H1 (cell line): ENCODE results near the gene BLTP2. TPM values are rescaled to one million over a fixed set of nuclear protein-coding genes. Genes with fewer than 3 reads are reported as not detected.

Experiments used
- CTCF ChIA-PET: fragments of 300-600 bp; sonication (Branson Sonifier 250); formaldehyde crosslinking; loops from one replicate; lab custom pipeline; 2021; ENCODE audit not compliant: partially characterized antibody; lab: Charles Lee
- POLR2A ChIA-PET: fragments of 300-600 bp; sonication (Branson Sonifier 250); formaldehyde crosslinking; loops from one replicate; lab custom pipeline; 2021; ENCODE audit warnings: inconsistent platforms; ENCODE audit not compliant: partially characterized antibody; lab: Charles Lee
- DNase-seq, 2 experiments: peaks; one replicate each; pipeline versions ENCODE4 v3.0.0 to v3.0.0-alpha.2; 2010 to 2022; ENCODE audit warnings: low spot score in 2 of 2, low read depth in 1 of 2, mixed read lengths in 1 of 2
- FAIRE-seq: peaks from 2 replicates; lab custom pipeline; 2011; peaks lifted over from hg19 to GRCh38; lab: Jason Lieb, UNC
- H2AFZ ChIP-seq: 2 replicates; pipeline ENCODE4 v1.8.1; 2012; ENCODE audit warnings: low read length, inconsistent platforms
- H2AK5ac ChIP-seq: 2 replicates; pipeline ENCODE4 v1.6.1; 2013; ENCODE audit warnings: low read depth, low read length
- H2BK120ac ChIP-seq: replicated peaks from 2 replicates; pipeline ENCODE3; 2013; ENCODE audit warnings: low read depth, low read length, inconsistent platforms
- H2BK12ac ChIP-seq: 2 replicates; pipeline ENCODE4 v1.6.1; 2013; ENCODE audit warnings: low read depth, low read length
- H2BK15ac ChIP-seq: 2 replicates; pipeline ENCODE4 v1.6.1; 2013; ENCODE audit warnings: low read length
- H2BK20ac ChIP-seq: 2 replicates; pipeline ENCODE4 v1.6.1; 2013; ENCODE audit warnings: low read length
- H2BK5ac ChIP-seq: 2 replicates; pipeline ENCODE4 v1.6.1; 2013; ENCODE audit warnings: low read depth, low read length
- H3K14ac ChIP-seq: 2 replicates; pipeline ENCODE4 v1.6.1; 2013; ENCODE audit warnings: inconsistent platforms; ENCODE audit not compliant: insufficient read length
- H3K18ac ChIP-seq: 2 replicates; pipeline ENCODE4 v1.6.1; 2013; ENCODE audit warnings: low read length; ENCODE audit errors: extremely low read depth
- H3K23ac ChIP-seq: 2 replicates; pipeline ENCODE4 v1.6.1; 2013; ENCODE audit warnings: inconsistent platforms; ENCODE audit not compliant: insufficient read length
- H3K23me2 ChIP-seq: 2 replicates; pipeline ENCODE4 v1.6.1; 2013; ENCODE audit warnings: low read depth, low read length
- H3K27ac ChIP-seq: 2 replicates; pipeline ENCODE4 v1.6.1; 2011; ENCODE audit warnings: low read depth, low read length, inconsistent platforms
- H3K27me3 ChIP-seq, 4 experiments: replicated peaks in 1 of 4; 1 replicate in 1 of 4; 2 replicates in 3 of 4; pipeline versions ENCODE4 v1.6.1 to v1.8.1; 2011 to 2013; ENCODE audit warnings: low read length in 3 of 4, mild to moderate bottlenecking in 3 of 4, inconsistent platforms in 2 of 4, mixed read lengths in 2 of 4, moderate library complexity in 1 of 4; ENCODE audit not compliant: control insufficient read depth in 3 of 4, insufficient read depth in 3 of 4; ENCODE audit errors: extremely low read depth in 1 of 4
- H3K36me3 ChIP-seq, 4 experiments: 2 replicates each; pipeline versions ENCODE4 v1.6.1 to v1.8.1; 2011 to 2013; ENCODE audit warnings: mild to moderate bottlenecking in 4 of 4, low read length in 3 of 4, moderate library complexity in 2 of 4, control low read depth in 1 of 4, inconsistent platforms in 1 of 4; ENCODE audit not compliant: insufficient read depth in 4 of 4, control insufficient read depth in 2 of 4
- H3K4ac ChIP-seq: replicated peaks from 2 replicates; pipeline ENCODE3; 2013; ENCODE audit warnings: low read length, low read depth, mixed read lengths, inconsistent platforms; ENCODE audit not compliant: insufficient read length
- H3K4me1 ChIP-seq, 4 experiments: replicated peaks in 1 of 4; 1 replicate in 1 of 4; 2 replicates in 3 of 4; pipeline versions ENCODE4 v1.6.1 to v1.8.1; 2011 to 2013; ENCODE audit warnings: low read length in 3 of 4, inconsistent platforms in 2 of 4, mixed read lengths in 1 of 4; ENCODE audit not compliant: insufficient read depth in 4 of 4, control insufficient read depth in 3 of 4
- H3K4me2 ChIP-seq, 2 experiments: 2 replicates each; pipeline versions ENCODE4 v1.6.1 to v1.8.1; 2011 to 2013; ENCODE audit warnings: low read depth in 2 of 2, low read length in 2 of 2, control low read depth in 1 of 2, inconsistent platforms in 1 of 2, mild to moderate bottlenecking in 1 of 2; ENCODE audit not compliant: insufficient read depth in 1 of 2
- H3K4me3 ChIP-seq, 4 experiments: fragments of 200-600, 300-600 bp in 1 of 4; sonication (generic), shearing (Covaris generic), sonication (Bioruptor Twin) in 1 of 4; 2 replicates each; pipeline versions ENCODE4 v1.5.1 to v1.8.1; 2011 to 2016; ENCODE audit warnings: low read length in 4 of 4, low read depth in 3 of 4, control low read depth in 2 of 4, inconsistent platforms in 2 of 4, mild to moderate bottlenecking in 2 of 4, mixed read lengths in 1 of 4, moderate library complexity in 1 of 4; ENCODE audit not compliant: insufficient read depth in 2 of 4; ENCODE audit errors: extremely low read depth in 1 of 4
- H3K56ac ChIP-seq: replicated peaks from 2 replicates; pipeline ENCODE3; 2013; ENCODE audit warnings: low read depth, mild to moderate bottlenecking, mixed read lengths, low read length, inconsistent platforms; ENCODE audit not compliant: insufficient read length
- H3K79me1 ChIP-seq: 2 replicates; pipeline ENCODE4 v1.6.1; 2013; ENCODE audit warnings: low read depth, low read length, control low read depth
- H3K79me2 ChIP-seq, 2 experiments: 2 replicates each; pipeline versions ENCODE4 v1.6.1 to v1.8.1; 2012 to 2013; ENCODE audit warnings: low read length in 2 of 2, mild to moderate bottlenecking in 2 of 2, inconsistent platforms in 1 of 2; ENCODE audit not compliant: insufficient read depth in 2 of 2, control insufficient read depth in 1 of 2
- H3K9ac ChIP-seq, 4 experiments: replicated peaks in 1 of 4; 1 replicate in 1 of 4; 2 replicates in 3 of 4; pipeline versions ENCODE4 v1.6.1 to v1.8.1; 2011 to 2013; ENCODE audit warnings: low read depth in 3 of 4, low read length in 3 of 4, control low read depth in 2 of 4, mild to moderate bottlenecking in 2 of 4, moderate library complexity in 2 of 4, inconsistent platforms in 1 of 4; ENCODE audit errors: extremely low read depth in 1 of 4
- H3K9me3 ChIP-seq, 2 experiments: 2 replicates each; pipeline versions ENCODE4 v1.6.1 to v1.8.1; 2012 to 2013; ENCODE audit warnings: mild to moderate bottlenecking in 2 of 2, moderate library complexity in 2 of 2, control low read depth in 1 of 2, inconsistent platforms in 1 of 2, low read depth in 1 of 2, low read length in 1 of 2, mixed read lengths in 1 of 2; ENCODE audit not compliant: insufficient read depth in 2 of 2
- H4K20me1 ChIP-seq, 2 experiments: replicated peaks in 1 of 2; 2 replicates each; pipeline versions ENCODE3 to v1.8.1; 2011 to 2013; ENCODE audit warnings: inconsistent platforms in 2 of 2, low read length in 2 of 2, mild to moderate bottlenecking in 1 of 2; ENCODE audit not compliant: insufficient read depth in 2 of 2, control insufficient read depth in 1 of 2
- H4K5ac ChIP-seq: 2 replicates; pipeline ENCODE4 v1.6.1; 2013; ENCODE audit warnings: low read length, low read depth, mixed read lengths, inconsistent platforms; ENCODE audit not compliant: insufficient read length
- H4K8ac ChIP-seq: 2 replicates; pipeline ENCODE4 v1.8.0; 2013; ENCODE audit warnings: mild to moderate bottlenecking, moderate library complexity, low read length, inconsistent platforms; ENCODE audit not compliant: insufficient read depth; ENCODE audit errors: extremely low read depth
- H4K91ac ChIP-seq: replicated peaks from 2 replicates; pipeline ENCODE3; 2013; ENCODE audit warnings: low read length, mixed read lengths, inconsistent platforms; ENCODE audit not compliant: insufficient read length
- CBX5 ChIP-seq: fragments of 300-800, 300-1000 bp; sonication (generic); IDR thresholded peaks from 2 replicates; pipeline ENCODE4 v1.7.1; 2016; ENCODE audit warnings: antibody characterized with exemption, low read length, low read depth
- CHD2 ChIP-seq: IDR thresholded peaks from 2 replicates; pipeline ENCODE4 v1.6.1; 2012; ENCODE audit warnings: low read length, improper control_type of control experiment
- GABPA ChIP-seq: IDR thresholded peaks from 2 replicates; pipeline ENCODE4 v1.6.1; 2011; ENCODE audit warnings: mild to moderate bottlenecking, low read length, moderate library complexity, borderline replicate concordance; ENCODE audit not compliant: insufficient read depth
- HDAC6 ChIP-seq: IDR thresholded peaks from one replicate; pipeline ENCODE4 v1.7.1; 2012; ENCODE audit warnings: low read depth, mild to moderate bottlenecking, inconsistent platforms, low read length, moderate library complexity
- KDM4A ChIP-seq: IDR thresholded peaks from one replicate; pipeline ENCODE4 v1.7.1; 2012; ENCODE audit warnings: low read depth, mild to moderate bottlenecking, moderate library complexity, low read length, inconsistent platforms; ENCODE audit not compliant: severe bottlenecking
- RAD21 ChIP-seq, 2 experiments: IDR thresholded peaks in 1 of 2; conservative IDR thresholded peaks in 1 of 2; 2 replicates each; pipeline ENCODE4 v1.6.1; 2011; ENCODE audit warnings: low read depth in 2 of 2, low read length in 2 of 2, improper control_type of control experiment in 1 of 2, inconsistent platforms in 1 of 2, mild to moderate bottlenecking in 1 of 2, moderate library complexity in 1 of 2
- RXRA ChIP-seq: IDR thresholded peaks from 2 replicates; pipeline ENCODE4 v1.6.1; 2011; ENCODE audit warnings: low read depth, mild to moderate bottlenecking, low read length, moderate library complexity; ENCODE audit not compliant: insufficient read depth
- TEAD4 ChIP-seq: IDR thresholded peaks from 2 replicates; pipeline ENCODE4 v1.6.1; 2012; ENCODE audit warnings: low read depth, low read length, inconsistent platforms, mixed read lengths
- WGBS, 2 experiments: shearing (Covaris generic) in 1 of 2; methylation state at CpG; one replicate each; pipeline versions ENCODE4 v1.1.6 to v1.1.7; 2013 to 2015; ENCODE audit warnings: low lambda C conversion rate in 2 of 2, mixed read lengths in 2 of 2, inconsistent platforms in 1 of 2, low coverage in 1 of 2, missing lambda C conversion rate in 1 of 2; ENCODE audit not compliant: insufficient replicate concordance in 2 of 2, insufficient coverage in 1 of 2, insufficient read length in 1 of 2; ENCODE audit errors: extremely low coverage in 1 of 2, missing lambda C conversion rate in 1 of 2; 5-methylcytosine and 5-hydroxymethylcytosine counted together
- polyA plus RNA-seq, 7 experiments: library from polyadenylated mRNA; depleted of rRNA in 3 of 7; stranded (reverse) in 5 of 7; unstranded in 2 of 7; fragments of >200 nt in 5 of 7; fragments of 200-250 nt in 2 of 7; gene quantifications; 1 replicate in 5 of 7; 2 replicates in 1 of 7; 4 replicates in 1 of 7; pipeline versions ENCODE4 v1.2.1 to v1.2.3, GENCODE V29; 2011 to 2013; ENCODE audit warnings: missing spikeins in 2 of 7, mixed read lengths in 2 of 7
- total RNA-seq: library from RNA; stranded (reverse); fragmentation: NEBNext Ultra II Directional; extraction: Animal tissue kit (Norgen Biotek cat#: 25700); gene quantifications from 2 replicates; pipeline ENCODE4 v1.2.1, GENCODE V29; 2021
- TF ChIP-seq, protein P1 (sequence below), 3 experiments: IDR thresholded peaks; 1 replicate in 2 of 3; 2 replicates in 1 of 3; pipeline versions ENCODE4 v1.5.1 to v1.6.1; 2011; ENCODE audit warnings: low read length in 3 of 3, mild to moderate bottlenecking in 3 of 3, inconsistent platforms in 2 of 3, low read depth in 1 of 3, moderate library complexity in 1 of 3; ENCODE audit not compliant: insufficient read depth in 1 of 3; ENCODE audit errors: control extremely low read depth in 1 of 3
- TF ChIP-seq, protein P2 (sequence below): IDR thresholded peaks from 2 replicates; pipeline ENCODE4 v1.6.1; 2011; ENCODE audit warnings: low read depth, mild to moderate bottlenecking, low read length; ENCODE audit not compliant: insufficient read depth

The BLTP2 gene
- total and polyA plus RNA-seq, 2 of the 8 experiments (the other 6 are each of a cell fraction or from before 2014, with no cell fraction given), result 80.9 to 140 TPM

DNA sequence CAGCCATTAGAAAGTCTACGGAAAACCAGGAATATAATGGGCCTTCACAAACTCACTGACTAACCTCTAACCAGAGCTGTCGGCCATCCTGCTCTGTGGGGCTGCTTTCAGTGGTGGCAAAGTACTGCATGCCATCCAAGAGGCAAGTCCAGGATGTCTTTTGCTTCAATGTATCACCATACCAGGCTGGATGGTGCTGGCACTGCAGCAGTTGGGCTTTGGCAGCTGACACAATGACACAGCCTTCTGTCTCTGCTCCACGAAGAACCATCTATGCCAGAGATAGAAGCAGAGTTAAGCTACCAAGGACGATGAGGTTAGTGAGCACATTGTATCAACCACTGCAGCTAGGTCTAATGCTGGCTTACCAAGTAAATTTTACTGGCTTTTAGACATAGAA lies 21.3 kb downstream of the BLTP2 start:
- no peak overlapping the region for H3K4ac ChIP-seq
- H3K4me2 ChIP-seq, result no peak overlapping the region
- ChIA-PET POLR2A (interaction anchor here (0.9 to 14.8 kb wide), 10 partner anchors 8 to 83 kb away, joined by 3 to 163 read pairs (median 4); partner anchors contain the start of genes SDF2, SPAG5 and SUPT6H), CTCF (interaction anchor here (1.3 to 3.6 kb wide), 4 partner anchors 9 to 52 kb away, joined by 3 to 21 read pairs (median 4); partner anchors contain the start of gene RSKR)
- no peak overlapping the region for H3K4me3 ChIP-seq
- H3K14ac ChIP-seq, result no peak overlapping the region
- no peak overlapping the region for H3K9ac ChIP-seq
- H2AFZ ChIP-seq, result no peak overlapping the region
- FAIRE-seq (no peak), DNase-seq (no peak)
- no peak overlapping the region for H4K5ac ChIP-seq
- H2AK5ac ChIP-seq, result no peak overlapping the region
- H3K79me2 ChIP-seq, result no peaks in the 10 kb centered on the region
- no peak overlapping the region for H2BK120ac ChIP-seq
- no peak overlapping the region for H2BK12ac ChIP-seq
- H2BK5ac ChIP-seq, result no peak overlapping the region
- no peak overlapping the region for H3K23ac ChIP-seq
- no peak overlapping the region for H4K8ac ChIP-seq
- no peak overlapping the region for H4K91ac ChIP-seq
- H4K20me1 ChIP-seq, result peaks cover 2 to 9% of the 10 kb centered on the region in 2 experiments
- H3K79me1 ChIP-seq, result peaks cover 2% of the 10 kb centered on the region; the same call in 1 of the 2 replicates
- WGBS, 2 experiments, result 98% methylated on average over 4 of the region's 4 CpGs; no CpG with 5 or more reads in 1 of the 2 experiments
- H3K27ac ChIP-seq, result no peak overlapping the region
- H3K18ac ChIP-seq, result no peak overlapping the region
- no peak overlapping the region for H2BK15ac ChIP-seq
- no peaks in the 10 kb centered on the region for H3K27me3 ChIP-seq
- no peak overlapping the region for H2BK20ac ChIP-seq
- no peaks in the 10 kb centered on the region for H3K9me3 ChIP-seq
- no peaks in the 10 kb centered on the region for H3K4me1 ChIP-seq
- H3K23me2 ChIP-seq, result peaks cover 2% of the 10 kb centered on the region; the same call in 1 of the 2 replicates
- peaks cover 49 to 82% (median 63%) of the 10 kb centered on the region in 4 experiments for H3K36me3 ChIP-seq
- no peak overlapping the region for H3K56ac ChIP-seq
- TF ChIP-seq TEAD4 (no peak), GABPA (no peak), RAD21 (IDR thresholded peaks at IDR 0.05 in 1 of 2, conservative IDR thresholded peaks at IDR 0.05 in 1 of 2; ENCODE audit: low read depth in 2 of 2, low read length in 2 of 2) (no peak), CHD2 (no peak), HDAC6 (no peak), RXRA (no peak), CBX5 (no peak), KDM4A (no peak)
- TF ChIP-seq, protein P1, sequence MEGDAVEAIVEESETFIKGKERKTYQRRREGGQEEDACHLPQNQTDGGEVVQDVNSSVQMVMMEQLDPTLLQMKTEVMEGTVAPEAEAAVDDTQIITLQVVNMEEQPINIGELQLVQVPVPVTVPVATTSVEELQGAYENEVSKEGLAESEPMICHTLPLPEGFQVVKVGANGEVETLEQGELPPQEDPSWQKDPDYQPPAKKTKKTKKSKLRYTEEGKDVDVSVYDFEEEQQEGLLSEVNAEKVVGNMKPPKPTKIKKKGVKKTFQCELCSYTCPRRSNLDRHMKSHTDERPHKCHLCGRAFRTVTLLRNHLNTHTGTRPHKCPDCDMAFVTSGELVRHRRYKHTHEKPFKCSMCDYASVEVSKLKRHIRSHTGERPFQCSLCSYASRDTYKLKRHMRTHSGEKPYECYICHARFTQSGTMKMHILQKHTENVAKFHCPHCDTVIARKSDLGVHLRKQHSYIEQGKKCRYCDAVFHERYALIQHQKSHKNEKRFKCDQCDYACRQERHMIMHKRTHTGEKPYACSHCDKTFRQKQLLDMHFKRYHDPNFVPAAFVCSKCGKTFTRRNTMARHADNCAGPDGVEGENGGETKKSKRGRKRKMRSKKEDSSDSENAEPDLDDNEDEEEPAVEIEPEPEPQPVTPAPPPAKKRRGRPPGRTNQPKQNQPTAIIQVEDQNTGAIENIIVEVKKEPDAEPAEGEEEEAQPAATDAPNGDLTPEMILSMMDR (IDR thresholded peaks at IDR 0.05; ENCODE audit: control extremely low read depth in 1 of 3, insufficient read depth in 1 of 3, low read depth in 1 of 3, low read length in 3 of 3), result no peak
- TF ChIP-seq, protein P2, sequence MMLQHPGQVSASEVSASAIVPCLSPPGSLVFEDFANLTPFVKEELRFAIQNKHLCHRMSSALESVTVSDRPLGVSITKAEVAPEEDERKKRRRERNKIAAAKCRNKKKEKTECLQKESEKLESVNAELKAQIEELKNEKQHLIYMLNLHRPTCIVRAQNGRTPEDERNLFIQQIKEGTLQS, result no peak
